SK-MEL-5 (cell line): Measurements from ENCODE around the gene KRTAP12-2. TPM values are rescaled to one million over a fixed set of nuclear protein-coding genes. Genes with fewer than 3 reads are reported as not detected.
"Not testable (repeated sequence)": the region's sequence is repeated elsewhere in the genome, so short reads cannot be mapped to it uniquely, and the experiment has no call there.

Experiments
- DNase-seq: peaks from one replicate; pipeline ENCODE4 v3.0.0-alpha.2; 2016; ENCODE audit warnings: low read depth, low spot score
- in situ Hi-C: cut with HindIII; loops from 2 replicates; pipeline ENCODE4 v1.10.0; 2016; ENCODE audit warnings: low sequenced_read_pairs, high pct_unique_total_duplicates, low pct_unique_long_range_greater_than_20kb
- total RNA-seq: library from RNA; depleted of rRNA; stranded (reverse); fragments of >200 nt; shearing (Covaris generic); gene quantifications from 2 replicates; pipeline ENCODE4 v1.2.3, GENCODE V29; 2014

KRTAP12-2 gene
- total RNA-seq, 1 experiment from 2014 or later: not detected

GRCh38 chr21:44689740-44690139, 23.0 kb upstream of the KRTAP12-2 start:
- in situ Hi-C loops, DNase-seq: not testable (repeated sequence)

- in situ Hi-C loops: no loop called here
These were observed 20.9 kb upstream of the KRTAP12-2 start for GRCh38 chr21:44687671-44688070.

GRCh38 chr21:44686843-44687561, 20.3 kb upstream of the KRTAP12-2 start:
- in situ Hi-C loops: no loop called here
- DNase-seq: no peak

More at GRCh38 chr21:44687671-44688070, 20.9 kb upstream of the KRTAP12-2 start:
- DNase-seq: no peak

GRCh38 chr21:44686000-44686781, 19.5 kb upstream of the KRTAP12-2 start:
- no peak for DNase-seq
- in situ Hi-C loops: no loop called here

- DNase-seq, in situ Hi-C loops: not testable (repeated sequence)
These were observed 18.3 kb upstream of the KRTAP12-2 start for GRCh38 chr21:44685050-44685449.

GRCh38 chr21:44684483-44684882, 17.8 kb upstream of the KRTAP12-2 start:
- DNase-seq: no peak
- in situ Hi-C loops: no loop called here

- no peak for DNase-seq
- in situ Hi-C loops: no loop called here
These were observed 17.4 kb upstream of the KRTAP12-2 start for GRCh38 chr21:44684077-44684476.

- no peak for DNase-seq
- in situ Hi-C loops: no loop called here
These were observed 15.9 kb upstream of the KRTAP12-2 start for GRCh38 chr21:44682580-44683151.

- no peak for DNase-seq
- in situ Hi-C loops: no loop called here
These were observed 15.3 kb upstream of the KRTAP12-2 start, which contains the start of gene KRTAP12-1 for GRCh38 chr21:44681861-44682579. Gene KRTAP12-1 (minus strand): TSS chr21:44682163. CDS start chr21:44682123, 40 bp downstream.

GRCh38 chr21:44681152-44681551, 14.4 kb upstream of the KRTAP12-2 start:
- DNase-seq: no peak
- in situ Hi-C loops: no loop called here

GRCh38 chr21:44677881-44678280, 11.2 kb upstream of the KRTAP12-2 start:
- in situ Hi-C loops: no loop called here
- no peak for DNase-seq

GRCh38 chr21:44671911-44672310, 5.2 kb upstream of the KRTAP12-2 start:
- DNase-seq: no peak
- in situ Hi-C loops: no loop called here

GRCh38 chr21:44670642-44671432, 4.1 kb upstream of the KRTAP12-2 start:
- no peak for DNase-seq
- in situ Hi-C loops: no loop called here

- in situ Hi-C loops: no loop called here
- no peak for DNase-seq
These were observed 885 bp upstream of the KRTAP12-2 start for GRCh38 chr21:44667612-44668011.

GRCh38 chr21:44664691-44665090, 2.0 kb downstream of the KRTAP12-2 start:
- in situ Hi-C loops: no loop called here
- no peak for DNase-seq

GRCh38 chr21:44661567-44661966, 5.2 kb downstream of the KRTAP12-2 start:
- DNase-seq, in situ Hi-C loops: not testable (repeated sequence)

GRCh38 chr21:44658913-44659595, 7.7 kb downstream of the KRTAP12-2 start:
- in situ Hi-C loops: no loop called here
- DNase-seq: no peak
